Measurements from ENCODE around the gene PRICKLE1.

DNA sequence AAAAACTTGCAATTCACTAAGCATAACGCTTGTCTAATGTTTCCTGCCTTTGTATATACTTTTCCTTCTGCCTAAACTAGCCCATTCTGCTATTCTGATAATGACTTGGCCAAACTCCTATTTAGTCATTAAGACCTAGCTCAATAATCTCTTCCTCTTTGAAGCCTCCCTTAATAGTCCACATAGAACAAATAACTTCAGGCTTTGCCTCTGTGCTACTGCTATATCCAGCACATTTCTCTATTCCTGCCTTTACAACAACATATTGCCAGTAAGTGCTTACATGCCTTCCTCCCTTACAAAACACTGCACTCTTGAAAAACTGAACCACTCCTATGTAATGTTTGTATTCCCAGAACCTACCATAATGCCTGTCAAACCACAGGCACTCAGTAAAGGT, 13.8 kb downstream of the PRICKLE1 start:
- TF ChIP-seq, protein P1, sequence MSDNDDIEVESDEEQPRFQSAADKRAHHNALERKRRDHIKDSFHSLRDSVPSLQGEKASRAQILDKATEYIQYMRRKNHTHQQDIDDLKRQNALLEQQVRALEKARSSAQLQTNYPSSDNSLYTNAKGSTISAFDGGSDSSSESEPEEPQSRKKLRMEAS (IDR thresholded peaks at IDR 0.05; ENCODE audit: low read depth, low read length) = no peak
- TF ChIP-seq, protein P2, sequence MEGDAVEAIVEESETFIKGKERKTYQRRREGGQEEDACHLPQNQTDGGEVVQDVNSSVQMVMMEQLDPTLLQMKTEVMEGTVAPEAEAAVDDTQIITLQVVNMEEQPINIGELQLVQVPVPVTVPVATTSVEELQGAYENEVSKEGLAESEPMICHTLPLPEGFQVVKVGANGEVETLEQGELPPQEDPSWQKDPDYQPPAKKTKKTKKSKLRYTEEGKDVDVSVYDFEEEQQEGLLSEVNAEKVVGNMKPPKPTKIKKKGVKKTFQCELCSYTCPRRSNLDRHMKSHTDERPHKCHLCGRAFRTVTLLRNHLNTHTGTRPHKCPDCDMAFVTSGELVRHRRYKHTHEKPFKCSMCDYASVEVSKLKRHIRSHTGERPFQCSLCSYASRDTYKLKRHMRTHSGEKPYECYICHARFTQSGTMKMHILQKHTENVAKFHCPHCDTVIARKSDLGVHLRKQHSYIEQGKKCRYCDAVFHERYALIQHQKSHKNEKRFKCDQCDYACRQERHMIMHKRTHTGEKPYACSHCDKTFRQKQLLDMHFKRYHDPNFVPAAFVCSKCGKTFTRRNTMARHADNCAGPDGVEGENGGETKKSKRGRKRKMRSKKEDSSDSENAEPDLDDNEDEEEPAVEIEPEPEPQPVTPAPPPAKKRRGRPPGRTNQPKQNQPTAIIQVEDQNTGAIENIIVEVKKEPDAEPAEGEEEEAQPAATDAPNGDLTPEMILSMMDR (IDR thresholded peaks at IDR 0.05; ENCODE audit: low read depth, low read length) = no peak
- no peak for TF ChIP-seq MYC (IDR thresholded peaks at IDR 0.05; ENCODE audit: low read depth, low read length)

All from NB4 (cell line).